HG02885 (cell line): ENCODE data around the gene HS6ST2.

Experiments
- ATAC-seq: cut with Tn5 transposase; IDR thresholded peaks from one replicate; pipeline ENCODE4 v1.9.1; 2021; ENCODE audit warnings: mild to moderate bottlenecking; ENCODE audit not compliant: unreplicated experiment, poor library complexity

The HS6ST2 gene

GRCh38 chrX:132748909-132749308 is 209.5 kb downstream of the HS6ST2 start:
- ATAC-seq, result no peak

GRCh38 chrX:132748268-132748667 is 210.2 kb downstream of the HS6ST2 start:
- ATAC-seq, result no peak

GRCh38 chrX:132745593-132745992 is 212.8 kb downstream of the HS6ST2 start:
- ATAC-seq, result no peak

GRCh38 chrX:132744470-132744869 is 214.0 kb downstream of the HS6ST2 start:
- no peak for ATAC-seq

GRCh38 chrX:132743086-132743485 is 215.3 kb downstream of the HS6ST2 start:
- ATAC-seq, result no peak

- ATAC-seq, result no peak
Measured at GRCh38 chrX:132742246-132742645, 216.2 kb downstream of the HS6ST2 start.

- ATAC-seq, result no peak
Measured at GRCh38 chrX:132741689-132742088, 216.7 kb downstream of the HS6ST2 start.

GRCh38 chrX:132740316-132741123 is 217.9 kb downstream of the HS6ST2 start:
- ATAC-seq, result no peak

- ATAC-seq, result no peak
Measured at GRCh38 chrX:132738951-132739350, 219.5 kb downstream of the HS6ST2 start.

GRCh38 chrX:132737743-132738142 is 220.7 kb downstream of the HS6ST2 start:
- no peak for ATAC-seq

- no peak for ATAC-seq
Measured at GRCh38 chrX:132732236-132732635, 226.2 kb downstream of the HS6ST2 start.

GRCh38 chrX:132730726-132731125 is 227.7 kb downstream of the HS6ST2 start:
- no peak for ATAC-seq

GRCh38 chrX:132730266-132730665 is 228.2 kb downstream of the HS6ST2 start:
- ATAC-seq, result no peak

- no peak for ATAC-seq
Measured at GRCh38 chrX:132728296-132728695, 230.1 kb downstream of the HS6ST2 start.

- ATAC-seq, result no peak
Measured at GRCh38 chrX:132718431-132718958, 239.9 kb downstream of the HS6ST2 start.

GRCh38 chrX:132716006-132716405 is 242.4 kb downstream of the HS6ST2 start:
- ATAC-seq, result no peak

- ATAC-seq, result no peak
Measured at GRCh38 chrX:132714913-132715312, 243.5 kb downstream of the HS6ST2 start.

- no peak for ATAC-seq
Measured at GRCh38 chrX:132712350-132712749, 246.1 kb downstream of the HS6ST2 start.

- no peak for ATAC-seq
Measured at GRCh38 chrX:132710656-132711155, 247.7 kb downstream of the HS6ST2 start.

GRCh38 chrX:132708529-132708928 is 249.9 kb downstream of the HS6ST2 start:
- ATAC-seq, result no peak

- no peak for ATAC-seq
Measured at GRCh38 chrX:132704769-132705168, 253.7 kb downstream of the HS6ST2 start.

- no peak for ATAC-seq
Measured at GRCh38 chrX:132694382-132694781, 264.0 kb downstream of the HS6ST2 start.
